ENCODE results near the gene SEBOX. TPM values are rescaled to one million over a fixed set of nuclear protein-coding genes. Genes with fewer than 3 reads are reported as not detected.

SEBOX gene
- polyA plus RNA-seq, 3 donors, result not detected

GRCh38 chr17:28370035-28370743 lies 5.2 kb upstream of the SEBOX start, which contains the start of gene VTN:
TSS of gene VTN (minus strand) at chr17:28370307. CDS start at chr17:28370203, 104 bp downstream.
- H3K4me1 ChIP-seq (ENCODE audit: control insufficient read depth in 1 of 2, insufficient read depth in 2 of 2, low read length in 2 of 2), result peaks cover 23 to 34% of the 10 kb centered on the region in 2 donors
- peak in 1 of 3 donors; percentile 37 for DNase-seq
- H3K27ac ChIP-seq (ENCODE audit: low read depth in 1 of 2, low read length in 2 of 2), result no peak within 1 kb of the TSS
- H3K9ac ChIP-seq (ENCODE audit: insufficient read depth, low read length, poor library complexity, severe bottlenecking), result peak within 1 kb of the TSS; percentile 49
- peaks cover 2 to 7% of the 10 kb centered on the region in 2 donors for H3K9me3 ChIP-seq (replicated peaks in 1 of 2; ENCODE audit: control insufficient read depth in 1 of 2, insufficient read depth in 1 of 2, low read length in 2 of 2)
- H3K4me3 ChIP-seq (replicated peaks in 1 of 3; ENCODE audit: low read depth in 2 of 3, low read length in 3 of 3), result peak within 1 kb of the TSS in 2 of 3 experiments; percentile 17 to 74
- peak within 1 kb of the TSS; percentile 82 for H2AFZ ChIP-seq (ENCODE audit: insufficient read depth, low read depth, low read length, poor library complexity, severe bottlenecking)
- WGBS (ENCODE audit: insufficient coverage), result 35% methylated on average over 6 of the region's 8 CpGs
- peak within 1 kb of the TSS; percentile 87 for H3K4me2 ChIP-seq (replicated peaks; ENCODE audit: extremely low read depth, low read length, poor library complexity, severe bottlenecking)
- peaks cover 5 to 6% of the 10 kb centered on the region in 2 donors for H3K36me3 ChIP-seq (replicated peaks in 1 of 2; ENCODE audit: control insufficient read depth in 1 of 2, insufficient read depth in 2 of 2, low read length in 2 of 2)
- Mint-ChIP-seq H3K4me1 (peaks cover 27% of the 10 kb centered on the region), H3K36me3 (peaks cover 16 to 26% of the 10 kb centered on the region in 2 donors), H3K27ac (peak within 1 kb of the TSS in 6 of 7 donors; percentile 6 to 82 (median 30)), H3K27me3 (ENCODE audit: low read depth in 3 of 3) (peaks cover 22 to 42% (median 25%) of the 10 kb centered on the region in 3 donors), H3K4me3 (peak within 1 kb of the TSS; percentile 80 to 87), H3K9me3 (peaks cover 0 to 5% (median 1%) of the 10 kb centered on the region in 7 donors)
- H3K79me2 ChIP-seq (ENCODE audit: insufficient read depth, low read length), result no peaks in the 10 kb centered on the region
- H4K20me1 ChIP-seq (ENCODE audit: insufficient read depth, low read length), result peaks cover 4% of the 10 kb centered on the region
- peaks cover 13 to 20% of the 10 kb centered on the region in 2 donors for H3K27me3 ChIP-seq (ENCODE audit: control insufficient read depth in 2 of 2, insufficient read depth in 2 of 2, low read length in 2 of 2)
- TF ChIP-seq CTCF (IDR thresholded peaks at IDR 0.05), result no peak
- intact Hi-C loops (cut with micrococcal nuclease), result no loop called here

DNA sequence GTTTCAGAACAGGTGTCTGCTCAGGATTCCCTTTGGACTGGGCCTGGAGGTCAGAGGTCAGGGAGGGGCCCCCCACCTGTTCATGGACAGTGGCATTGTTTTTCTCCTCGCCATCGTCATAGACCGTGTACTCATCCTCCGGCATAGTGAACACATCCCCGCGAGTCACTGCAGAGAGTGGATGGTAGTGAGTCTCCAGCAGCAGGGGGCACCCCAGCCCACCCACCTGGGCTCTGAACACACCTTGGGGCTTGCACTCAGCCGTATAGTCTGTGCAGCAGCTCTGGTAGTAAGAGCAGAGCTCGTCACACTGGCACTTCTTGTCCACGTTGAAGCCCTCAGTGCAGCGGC lies 4.7 kb upstream of the SEBOX start:
- no peak overlapping the region for H3K9ac ChIP-seq (ENCODE audit: insufficient read depth, low read length, poor library complexity, severe bottlenecking)
- DNase-seq, result no peak

More for the DNA sequence above, 4.7 kb upstream of the SEBOX start:
- Histone ChIP-seq H3K36me3 (replicated peaks in 1 of 2; ENCODE audit: control insufficient read depth in 1 of 2, insufficient read depth in 2 of 2, low read length in 2 of 2) (peaks cover 10 to 12% of the 10 kb centered on the region in 2 donors), H3K27me3 (ENCODE audit: control insufficient read depth in 2 of 2, insufficient read depth in 2 of 2, low read length in 2 of 2) (peaks cover 13 to 20% of the 10 kb centered on the region in 2 donors), H3K4me1 (ENCODE audit: control insufficient read depth in 1 of 2, insufficient read depth in 2 of 2, low read length in 2 of 2) (peaks cover 23 to 34% of the 10 kb centered on the region in 2 donors), H3K27ac (ENCODE audit: low read depth in 1 of 2, low read length in 2 of 2) (no peak overlapping the region), H4K20me1 (ENCODE audit: insufficient read depth, low read length) (peaks cover 4% of the 10 kb centered on the region), H3K9me3 (replicated peaks in 1 of 2; ENCODE audit: control insufficient read depth in 1 of 2, insufficient read depth in 1 of 2, low read length in 2 of 2) (peaks cover 2 to 7% of the 10 kb centered on the region in 2 donors), H3K79me2 (ENCODE audit: insufficient read depth, low read length) (no peaks in the 10 kb centered on the region), H3K4me3 (replicated peaks in 1 of 3; ENCODE audit: low read depth in 2 of 3, low read length in 3 of 3) (no peak overlapping the region), H3K4me2 (replicated peaks; ENCODE audit: extremely low read depth, low read length, poor library complexity, severe bottlenecking) (no peak overlapping the region), H2AFZ (ENCODE audit: insufficient read depth, low read depth, low read length, poor library complexity, severe bottlenecking) (no peak overlapping the region)
- H3K27ac Mint-ChIP-seq, result no peak overlapping the region
- WGBS (ENCODE audit: insufficient coverage), result 86% methylated on average over 10 of the region's 10 CpGs
- peaks cover 0 to 5% (median 1%) of the 10 kb centered on the region in 7 donors for H3K9me3 Mint-ChIP-seq
- H3K27me3 Mint-ChIP-seq (ENCODE audit: low read depth in 3 of 3), result peaks cover 22 to 37% (median 25%) of the 10 kb centered on the region in 3 donors
- peaks cover 18 to 29% of the 10 kb centered on the region in 2 donors for H3K36me3 Mint-ChIP-seq
- intact Hi-C loops (cut with micrococcal nuclease), result no loop called here
- no peak for TF ChIP-seq CTCF (IDR thresholded peaks at IDR 0.05)
- no peak overlapping the region for H3K4me3 Mint-ChIP-seq
- peaks cover 27% of the 10 kb centered on the region for H3K4me1 Mint-ChIP-seq

All from CD14-positive monocyte (primary cell).